ENCODE results near the gene FKBP14.

Gene FKBP14

GRCh38 chr7:30049173-30049572 lies 22.7 kb upstream of the FKBP14 start:
- Histone ChIP-seq H3K27me3 (ENCODE audit: control insufficient read depth, insufficient read depth, low read length) (no peaks in the 10 kb centered on the region), H3K36me3 (ENCODE audit: control insufficient read depth, insufficient read depth, low read length) (peaks cover 14% of the 10 kb centered on the region), H3K4me1 (ENCODE audit: control insufficient read depth, insufficient read depth, low read length) (no peaks in the 10 kb centered on the region), H3K9ac (ENCODE audit: low read length) (no peak overlapping the region), H3K27ac (ENCODE audit: low read depth, low read length) (no peak overlapping the region), H3K4me3 (ENCODE audit: low read length) (no peak overlapping the region)

GRCh38 chr7:30048582-30048981 lies 22.1 kb upstream of the FKBP14 start:
- H3K36me3 ChIP-seq (ENCODE audit: control insufficient read depth, insufficient read depth, low read length), result peaks cover 14% of the 10 kb centered on the region
- H3K9ac ChIP-seq (ENCODE audit: low read length), result no peak overlapping the region
- no peaks in the 10 kb centered on the region for H3K27me3 ChIP-seq (ENCODE audit: control insufficient read depth, insufficient read depth, low read length)
- no peak overlapping the region for H3K27ac ChIP-seq (ENCODE audit: low read depth, low read length)
- H3K4me1 ChIP-seq (ENCODE audit: control insufficient read depth, insufficient read depth, low read length), result no peaks in the 10 kb centered on the region
- H3K4me3 ChIP-seq (ENCODE audit: low read length), result no peak overlapping the region

GRCh38 chr7:30047124-30047523 lies 20.6 kb upstream of the FKBP14 start:
- Histone ChIP-seq H3K27me3 (ENCODE audit: control insufficient read depth, insufficient read depth, low read length) (no peaks in the 10 kb centered on the region), H3K36me3 (ENCODE audit: control insufficient read depth, insufficient read depth, low read length) (peaks cover 12% of the 10 kb centered on the region), H3K4me3 (ENCODE audit: low read length) (no peak overlapping the region), H3K4me1 (ENCODE audit: control insufficient read depth, insufficient read depth, low read length) (no peaks in the 10 kb centered on the region), H3K9ac (ENCODE audit: low read length) (no peak overlapping the region), H3K27ac (ENCODE audit: low read depth, low read length) (no peak overlapping the region)

- Histone ChIP-seq H3K36me3 (ENCODE audit: control insufficient read depth, insufficient read depth, low read length) (peaks cover 10% of the 10 kb centered on the region), H3K27ac (ENCODE audit: low read depth, low read length) (no peak overlapping the region), H3K27me3 (ENCODE audit: control insufficient read depth, insufficient read depth, low read length) (no peaks in the 10 kb centered on the region)
Measured at GRCh38 chr7:30046127-30046770, 19.7 kb upstream of the FKBP14 start.

GRCh38 chr7:30041526-30042269 lies 15.2 kb upstream of the FKBP14 start:
- Histone ChIP-seq H3K9ac (ENCODE audit: low read length) (no peak overlapping the region), H3K27me3 (ENCODE audit: control insufficient read depth, insufficient read depth, low read length) (no peaks in the 10 kb centered on the region), H3K36me3 (ENCODE audit: control insufficient read depth, insufficient read depth, low read length) (peaks cover 7% of the 10 kb centered on the region), H3K4me3 (ENCODE audit: low read length) (no peak overlapping the region), H3K4me1 (ENCODE audit: control insufficient read depth, insufficient read depth, low read length) (peaks cover 3% of the 10 kb centered on the region), H3K27ac (ENCODE audit: low read depth, low read length) (no peak overlapping the region)

More at GRCh38 chr7:30046127-30046770, 19.7 kb upstream of the FKBP14 start:
- Histone ChIP-seq H3K4me1 (ENCODE audit: control insufficient read depth, insufficient read depth, low read length) (no peaks in the 10 kb centered on the region), H3K9ac (ENCODE audit: low read length) (no peak overlapping the region), H3K4me3 (ENCODE audit: low read length) (no peak overlapping the region)

GRCh38 chr7:30040938-30041337 lies 14.4 kb upstream of the FKBP14 start:
- H3K9ac ChIP-seq (ENCODE audit: low read length), result no peak overlapping the region
- H3K27me3 ChIP-seq (ENCODE audit: control insufficient read depth, insufficient read depth, low read length), result no peaks in the 10 kb centered on the region
- no peak overlapping the region for H3K4me3 ChIP-seq (ENCODE audit: low read length)
- H3K36me3 ChIP-seq (ENCODE audit: control insufficient read depth, insufficient read depth, low read length), result peaks cover under 1% of the 10 kb centered on the region
- no peak overlapping the region for H3K27ac ChIP-seq (ENCODE audit: low read depth, low read length)
- H3K4me1 ChIP-seq (ENCODE audit: control insufficient read depth, insufficient read depth, low read length), result peaks cover 3% of the 10 kb centered on the region

GRCh38 chr7:30038196-30038980 lies 11.9 kb upstream of the FKBP14 start:
- Histone ChIP-seq H3K4me3 (ENCODE audit: low read length) (no peak overlapping the region), H3K27me3 (ENCODE audit: control insufficient read depth, insufficient read depth, low read length) (no peaks in the 10 kb centered on the region), H3K27ac (ENCODE audit: low read depth, low read length) (no peak overlapping the region), H3K36me3 (ENCODE audit: control insufficient read depth, insufficient read depth, low read length) (no peaks in the 10 kb centered on the region), H3K9ac (ENCODE audit: low read length) (no peak overlapping the region), H3K4me1 (ENCODE audit: control insufficient read depth, insufficient read depth, low read length) (peaks cover 3% of the 10 kb centered on the region)

GRCh38 chr7:30036220-30036619 lies 9.7 kb upstream of the FKBP14 start:
- no peak overlapping the region for H3K27ac ChIP-seq (ENCODE audit: low read depth, low read length)
- peaks cover 3% of the 10 kb centered on the region for H3K4me1 ChIP-seq (ENCODE audit: control insufficient read depth, insufficient read depth, low read length)
- H3K4me3 ChIP-seq (ENCODE audit: low read length), result no peak overlapping the region

GRCh38 chr7:30034501-30034900 lies 8.0 kb upstream of the FKBP14 start:
- H3K9ac ChIP-seq (ENCODE audit: low read length), result no peak overlapping the region
- H3K36me3 ChIP-seq (ENCODE audit: control insufficient read depth, insufficient read depth, low read length), result no peaks in the 10 kb centered on the region
- H3K27me3 ChIP-seq (ENCODE audit: control insufficient read depth, insufficient read depth, low read length), result no peaks in the 10 kb centered on the region
- H3K27ac ChIP-seq (ENCODE audit: low read depth, low read length), result no peak overlapping the region
- H3K4me1 ChIP-seq (ENCODE audit: control insufficient read depth, insufficient read depth, low read length), result no peaks in the 10 kb centered on the region
- no peak overlapping the region for H3K4me3 ChIP-seq (ENCODE audit: low read length)

More at GRCh38 chr7:30036220-30036619, 9.7 kb upstream of the FKBP14 start:
- H3K27me3 ChIP-seq (ENCODE audit: control insufficient read depth, insufficient read depth, low read length), result no peaks in the 10 kb centered on the region
- H3K9ac ChIP-seq (ENCODE audit: low read length), result no peak overlapping the region
- no peaks in the 10 kb centered on the region for H3K36me3 ChIP-seq (ENCODE audit: control insufficient read depth, insufficient read depth, low read length)

GRCh38 chr7:30032310-30033125 lies 6.0 kb upstream of the FKBP14 start:
- no peaks in the 10 kb centered on the region for H3K27me3 ChIP-seq (ENCODE audit: control insufficient read depth, insufficient read depth, low read length)
- peaks cover 7% of the 10 kb centered on the region for H3K4me1 ChIP-seq (ENCODE audit: control insufficient read depth, insufficient read depth, low read length)
- H3K9ac ChIP-seq (ENCODE audit: low read length), result no peak overlapping the region
- no peaks in the 10 kb centered on the region for H3K36me3 ChIP-seq (ENCODE audit: control insufficient read depth, insufficient read depth, low read length)
- no peak overlapping the region for H3K27ac ChIP-seq (ENCODE audit: low read depth, low read length)
- H3K4me3 ChIP-seq (ENCODE audit: low read length), result no peak overlapping the region

- H3K9ac ChIP-seq (ENCODE audit: low read length), result no peak overlapping the region
- no peak overlapping the region for H3K27ac ChIP-seq (ENCODE audit: low read depth, low read length)
- H3K4me1 ChIP-seq (ENCODE audit: control insufficient read depth, insufficient read depth, low read length), result peaks cover 11% of the 10 kb centered on the region
- peak overlapping the region; percentile 77 for H3K4me3 ChIP-seq (ENCODE audit: low read length)
- no peaks in the 10 kb centered on the region for H3K27me3 ChIP-seq (ENCODE audit: control insufficient read depth, insufficient read depth, low read length)
- no peaks in the 10 kb centered on the region for H3K36me3 ChIP-seq (ENCODE audit: control insufficient read depth, insufficient read depth, low read length)
Measured at GRCh38 chr7:30029696-30030095, 3.2 kb upstream of the FKBP14 start.
